Thyroid gland (tissue), 4 donors: ENCODE data around the gene CXorf58. TPM values are rescaled to one million over a fixed set of nuclear protein-coding genes. Genes with fewer than 3 reads are reported as not detected.
A peak's percentile ranks its signal among the peaks of the same experiment; 100 is the strongest.
"Not testable (repeated sequence)": the region's sequence is repeated elsewhere in the genome, so short reads cannot be mapped to it uniquely, and the experiment has no call there.

Experiments used
- DNase-seq, 2 donors: peaks; one replicate each; pipeline ENCODE4 v3.0.0-alpha.2; 2019
- H3K27ac ChIP-seq, 3 donors: fragments of 200-600 bp; sonication (generic); 1 replicate in 2 of 3; 2 replicates in 1 of 3; pipeline ENCODE4 v1.5.1; 2016 to 2019; ENCODE audit warnings: mild to moderate bottlenecking in 1 of 3, moderate library complexity in 1 of 3
- H3K27me3 ChIP-seq: fragments of 200-600 bp; sonication (generic); one replicate; pipeline ENCODE4 v1.5.1; 2019
- H3K36me3 ChIP-seq, 2 donors: fragments of 200-600 bp; sonication (generic); one replicate each; pipeline ENCODE4 v1.5.1; 2016 to 2019
- H3K4me1 ChIP-seq, 2 donors: fragments of 200-600 bp; sonication (generic); one replicate each; pipeline ENCODE4 v1.5.1; 2017 to 2019
- H3K4me3 ChIP-seq, 3 donors: fragments of 200-600 bp; sonication (generic); replicated peaks in 1 of 3; 1 replicate in 2 of 3; 2 replicates in 1 of 3; pipeline ENCODE4 v1.5.1; 2016; ENCODE audit warnings: mild to moderate bottlenecking in 1 of 3
- H3K9me3 ChIP-seq: fragments of 200-600 bp; sonication (generic); one replicate; pipeline ENCODE4 v1.5.1; 2017
- CTCF ChIP-seq, 6 experiments: fragments of 200-600 bp in 3 of 6; fragments of 450-650 bp in 3 of 6; sonication (generic) in 3 of 6; IDR thresholded peaks; one replicate each; pipeline ENCODE4 v1.5.1; 2016 to 2019; ENCODE audit warnings: antibody characterized with exemption in 6 of 6, mild to moderate bottlenecking in 2 of 6, inconsistent platforms in 1 of 6, moderate library complexity in 1 of 6
- POLR2A ChIP-seq, 2 donors: fragments of 450-650 bp; IDR thresholded peaks; one replicate each; pipeline ENCODE4 v1.6.1; 2017; ENCODE audit warnings: antibody characterized with exemption in 2 of 2, mild to moderate bottlenecking in 2 of 2, moderate library complexity in 1 of 2
- WGBS, 2 donors: methylation state at CpG; one replicate each; pipeline ENCODE4 v1.1.5; 2017; 5-methylcytosine and 5-hydroxymethylcytosine counted together
- intact Hi-C: fragments of 100-400 bp; cut with DNase I; formaldehyde crosslinking; loops from one replicate; pipeline ENCODE4 v1.15.1; 2023
- total RNA-seq, 4 donors: library from RNA; depleted of rRNA; stranded (reverse); fragments of >200 nt; gene quantifications; one replicate each; pipeline ENCODE4 v1.2.3, GENCODE V29; 2016

Gene CXorf58
- total RNA-seq = under 1 TPM in 1 of 4 donors, not detected in 3; 0.40 TPM

GRCh38 chrX:23907498-23908218, at the start of gene CXorf58, which contains the start of gene APOO:
TSS of gene CXorf58 (plus strand) at chrX:23908006. CDS start at chrX:23910303, 2,297 bp downstream.
TSS of gene APOO (minus strand) at chrX:23907938. CDS start at chrX:23907702, 236 bp downstream.
- H3K4me1 ChIP-seq = no peaks in the 10 kb centered on the region
- no peaks in the 10 kb centered on the region for H3K36me3 ChIP-seq
- intact Hi-C loops = no loop called here
- 0% methylated on average over 3 to 6 of the region's 81 CpGs for WGBS, 2 donors
- peak; percentile 90 to 91 for DNase-seq
- TF ChIP-seq POLR2A (IDR thresholded peaks at IDR 0.05) (peak in 1 of 2 donors; percentile 66), CTCF (IDR thresholded peaks at IDR 0.05) (peak; percentile 24 to 84 (median 68))
- no peaks in the 10 kb centered on the region for H3K9me3 ChIP-seq
- H3K4me3 ChIP-seq = peak within 1 kb of the TSS in 2 of 3 donors; percentile 39 to 53
- peak within 1 kb of the TSS; percentile 82 to 93 (median 85) for H3K27ac ChIP-seq
- no peaks in the 10 kb centered on the region for H3K27me3 ChIP-seq

- DNase-seq, H3K4me1 ChIP-seq, intact Hi-C loops, H3K36me3 ChIP-seq, H3K27ac ChIP-seq, H3K4me3 ChIP-seq, H3K27me3 ChIP-seq, H3K9me3 ChIP-seq: not testable (repeated sequence)
- WGBS, 2 donors = 96 to 99% methylated on average over 7 of the region's 7 CpGs
Measured at GRCh38 chrX:23859238-23859637, 48.6 kb upstream of the CXorf58 start.

GRCh38 chrX:23861215-23861896, 46.5 kb upstream of the CXorf58 start:
- TF ChIP-seq POLR2A (IDR thresholded peaks at IDR 0.05) = no peak
- no peak for TF ChIP-seq CTCF (IDR thresholded peaks at IDR 0.05)
- Histone ChIP-seq H3K4me1 (no peaks in the 10 kb centered on the region), H3K9me3 (no peaks in the 10 kb centered on the region), H3K36me3 (no peaks in the 10 kb centered on the region), H3K4me3 (no peak overlapping the region), H3K27me3 (no peaks in the 10 kb centered on the region), H3K27ac (no peak overlapping the region)
- WGBS, 2 donors = 91 to 92% methylated on average over 5 to 6 of the region's 6 CpGs
- intact Hi-C loops = no loop called here
- DNase-seq = no peak

- H3K9me3 ChIP-seq, DNase-seq, H3K4me1 ChIP-seq, H3K4me3 ChIP-seq, H3K27ac ChIP-seq, H3K36me3 ChIP-seq, H3K27me3 ChIP-seq, intact Hi-C loops: not testable (repeated sequence)
- 93 to 100% methylated on average over 2 of the region's 2 CpGs for WGBS, 2 donors
Measured at GRCh38 chrX:23861952-23862351, 45.9 kb upstream of the CXorf58 start.

GRCh38 chrX:23864742-23865326, 43.0 kb upstream of the CXorf58 start:
- 43 to 80% methylated on average over 1 to 3 of the region's 5 CpGs for WGBS, 2 donors
- DNase-seq = peak; percentile 46 to 56
- no peaks in the 10 kb centered on the region for H3K27me3 ChIP-seq
- H3K9me3 ChIP-seq = no peaks in the 10 kb centered on the region
- TF ChIP-seq POLR2A (IDR thresholded peaks at IDR 0.05) (no peak), CTCF (IDR thresholded peaks at IDR 0.05) (no peak)
- intact Hi-C loops = no loop called here
- no peaks in the 10 kb centered on the region for H3K4me1 ChIP-seq
- peak overlapping the region in 1 of 3 donors; percentile 43 for H3K27ac ChIP-seq
- no peak overlapping the region for H3K4me3 ChIP-seq
- H3K36me3 ChIP-seq = no peaks in the 10 kb centered on the region

- H3K4me3 ChIP-seq = no peak overlapping the region
- TF ChIP-seq POLR2A (IDR thresholded peaks at IDR 0.05) = no peak
- TF ChIP-seq CTCF (IDR thresholded peaks at IDR 0.05) = no peak
- DNase-seq = no peak
- no peaks in the 10 kb centered on the region for H3K4me1 ChIP-seq
- no peaks in the 10 kb centered on the region for H3K27me3 ChIP-seq
- intact Hi-C loops = no loop called here
- H3K9me3 ChIP-seq = no peaks in the 10 kb centered on the region
- H3K36me3 ChIP-seq = no peaks in the 10 kb centered on the region
- no peak overlapping the region for H3K27ac ChIP-seq
- 96 to 100% methylated on average over 2 of the region's 2 CpGs for WGBS, 2 donors
Measured at GRCh38 chrX:23870041-23870440, 37.8 kb upstream of the CXorf58 start.
